ENCODE data around the gene HAUS6. TPM values are rescaled to one million over a fixed set of nuclear protein-coding genes. Genes with fewer than 3 reads are reported as not detected.
"Not testable (repeated sequence)": the region's sequence is repeated elsewhere in the genome, so short reads cannot be mapped to it uniquely, and the experiment has no call there.

The HAUS6 gene
- 10 to 100 TPM; 32.8 to 33.4 TPM for total RNA-seq

- DNase-seq (peak; percentile 94 to 95), ATAC-seq (replicated peaks in 1 of 2) (peak; percentile 98 to 99)
- peak within 1 kb of the TSS; percentile 96 to 97 for H3K4me3 Mint-ChIP-seq
- peaks cover 5 to 11% of the 10 kb centered on the region in 2 donors for H3K36me3 Mint-ChIP-seq (ENCODE audit: insufficient read depth in 2 of 2)
- H3K4me1 Mint-ChIP-seq (ENCODE audit: low read depth): peaks cover 46% of the 10 kb centered on the region
- H3K27me3 Mint-ChIP-seq (ENCODE audit: low read depth): no peaks in the 10 kb centered on the region
- H3K27ac Mint-ChIP-seq: peak within 1 kb of the TSS; percentile 97
- H3K9me3 Mint-ChIP-seq: no peaks in the 10 kb centered on the region
These were observed at the start of gene HAUS6 for GRCh38 chr9:19102631-19103345. Gene HAUS6, minus strand, starts transcription at chr9:19102904. Its CDS starts 253 bp downstream, at chr9:19102651.

GRCh38 chr9:19152160-19152498 is 49.4 kb upstream of the HAUS6 start:
- not testable (repeated sequence) for H3K27ac Mint-ChIP-seq; DNase-seq; H3K9me3 Mint-ChIP-seq; H3K36me3 Mint-ChIP-seq (ENCODE audit: insufficient read depth in 2 of 2); ATAC-seq (replicated peaks in 1 of 2); H3K27me3 Mint-ChIP-seq (ENCODE audit: low read depth); H3K4me3 Mint-ChIP-seq
- H3K4me1 Mint-ChIP-seq (ENCODE audit: low read depth): peaks cover 39% of the 10 kb centered on the region

GRCh38 chr9:19151425-19152159 is 48.9 kb upstream of the HAUS6 start:
- H3K4me3 Mint-ChIP-seq: no peak overlapping the region
- H3K36me3 Mint-ChIP-seq (ENCODE audit: insufficient read depth in 2 of 2): no peaks in the 10 kb centered on the region
- no peaks in the 10 kb centered on the region for H3K27me3 Mint-ChIP-seq (ENCODE audit: low read depth)
- DNase-seq (no peak), ATAC-seq (replicated peaks in 1 of 2) (no peak)
- no peaks in the 10 kb centered on the region for H3K9me3 Mint-ChIP-seq
- H3K4me1 Mint-ChIP-seq (ENCODE audit: low read depth): peaks cover 34% of the 10 kb centered on the region
- no peak overlapping the region for H3K27ac Mint-ChIP-seq

GRCh38 chr9:19149230-19149629 is 46.5 kb upstream of the HAUS6 start:
- Mint-ChIP-seq H3K4me1 (ENCODE audit: low read depth) (peaks cover 10% of the 10 kb centered on the region), H3K27me3 (ENCODE audit: low read depth) (no peaks in the 10 kb centered on the region), H3K4me3 (no peak overlapping the region), H3K36me3 (ENCODE audit: insufficient read depth in 2 of 2) (no peaks in the 10 kb centered on the region), H3K9me3 (no peaks in the 10 kb centered on the region), H3K27ac (no peak overlapping the region)
- DNase-seq (no peak), ATAC-seq (replicated peaks in 1 of 2) (no peak)

- DNase-seq (no peak), ATAC-seq (replicated peaks in 1 of 2) (no peak)
- Mint-ChIP-seq H3K4me3 (no peak overlapping the region), H3K9me3 (no peaks in the 10 kb centered on the region), H3K4me1 (ENCODE audit: low read depth) (no peaks in the 10 kb centered on the region), H3K36me3 (ENCODE audit: insufficient read depth in 2 of 2) (no peaks in the 10 kb centered on the region), H3K27ac (no peak overlapping the region), H3K27me3 (ENCODE audit: low read depth) (no peaks in the 10 kb centered on the region)
These were observed 45.5 kb upstream of the HAUS6 start for GRCh38 chr9:19148187-19148586.

- Mint-ChIP-seq H3K36me3 (ENCODE audit: insufficient read depth in 2 of 2) (no peaks in the 10 kb centered on the region), H3K9me3 (no peaks in the 10 kb centered on the region), H3K27ac (no peak overlapping the region), H3K4me1 (ENCODE audit: low read depth) (no peaks in the 10 kb centered on the region), H3K4me3 (no peak overlapping the region), H3K27me3 (ENCODE audit: low read depth) (no peaks in the 10 kb centered on the region)
- no peak for ATAC-seq (replicated peaks in 1 of 2)
- no peak for DNase-seq
These were observed 43.8 kb upstream of the HAUS6 start for GRCh38 chr9:19146441-19147024.

GRCh38 chr9:19145881-19146280 is 43.2 kb upstream of the HAUS6 start:
- no peaks in the 10 kb centered on the region for H3K27me3 Mint-ChIP-seq (ENCODE audit: low read depth)
- DNase-seq: no peak
- no peaks in the 10 kb centered on the region for H3K36me3 Mint-ChIP-seq (ENCODE audit: insufficient read depth in 2 of 2)
- H3K4me1 Mint-ChIP-seq (ENCODE audit: low read depth): no peaks in the 10 kb centered on the region
- no peaks in the 10 kb centered on the region for H3K9me3 Mint-ChIP-seq
- no peak overlapping the region for H3K27ac Mint-ChIP-seq
- H3K4me3 Mint-ChIP-seq: no peak overlapping the region
- no peak for ATAC-seq (replicated peaks in 1 of 2)

- ATAC-seq (replicated peaks in 1 of 2) (no peak), DNase-seq (no peak)
- Mint-ChIP-seq H3K27me3 (ENCODE audit: low read depth) (no peaks in the 10 kb centered on the region), H3K36me3 (ENCODE audit: insufficient read depth in 2 of 2) (no peaks in the 10 kb centered on the region), H3K27ac (no peak overlapping the region), H3K9me3 (no peaks in the 10 kb centered on the region), H3K4me1 (ENCODE audit: low read depth) (peaks cover 13% of the 10 kb centered on the region), H3K4me3 (no peak overlapping the region)
These were observed 37.6 kb upstream of the HAUS6 start for GRCh38 chr9:19140259-19140658.

- H3K36me3 Mint-ChIP-seq (ENCODE audit: insufficient read depth in 2 of 2): no peaks in the 10 kb centered on the region
- H3K27me3 Mint-ChIP-seq (ENCODE audit: low read depth): no peaks in the 10 kb centered on the region
- no peak overlapping the region for H3K27ac Mint-ChIP-seq
- H3K4me1 Mint-ChIP-seq (ENCODE audit: low read depth): peaks cover 23% of the 10 kb centered on the region
- no peak overlapping the region for H3K4me3 Mint-ChIP-seq
- DNase-seq: no peak
- ATAC-seq (replicated peaks in 1 of 2): no peak
- no peaks in the 10 kb centered on the region for H3K9me3 Mint-ChIP-seq
These were observed 35.4 kb upstream of the HAUS6 start for GRCh38 chr9:19138084-19138483.

- Mint-ChIP-seq H3K27me3 (ENCODE audit: low read depth) (no peaks in the 10 kb centered on the region), H3K4me1 (ENCODE audit: low read depth) (peaks cover 23% of the 10 kb centered on the region), H3K9me3 (no peaks in the 10 kb centered on the region), H3K27ac (no peak overlapping the region), H3K36me3 (ENCODE audit: insufficient read depth in 2 of 2) (no peaks in the 10 kb centered on the region), H3K4me3 (no peak overlapping the region)
- ATAC-seq (replicated peaks in 1 of 2) (no peak), DNase-seq (no peak)
These were observed 34.6 kb upstream of the HAUS6 start for GRCh38 chr9:19137282-19137681.

GRCh38 chr9:19136129-19136528 is 33.4 kb upstream of the HAUS6 start:
- Mint-ChIP-seq H3K27ac (no peak overlapping the region), H3K36me3 (ENCODE audit: insufficient read depth in 2 of 2) (no peaks in the 10 kb centered on the region), H3K4me1 (ENCODE audit: low read depth) (peaks cover 23% of the 10 kb centered on the region), H3K9me3 (no peaks in the 10 kb centered on the region), H3K4me3 (no peak overlapping the region), H3K27me3 (ENCODE audit: low read depth) (no peaks in the 10 kb centered on the region)
- ATAC-seq (replicated peaks in 1 of 2) (no peak), DNase-seq (no peak)

GRCh38 chr9:19133549-19134345 is 31.0 kb upstream of the HAUS6 start:
- no peaks in the 10 kb centered on the region for H3K9me3 Mint-ChIP-seq
- H3K4me3 Mint-ChIP-seq: peak overlapping the region in 1 of 2 donors; percentile 21
- no peaks in the 10 kb centered on the region for H3K27me3 Mint-ChIP-seq (ENCODE audit: low read depth)
- H3K36me3 Mint-ChIP-seq (ENCODE audit: insufficient read depth in 2 of 2): no peaks in the 10 kb centered on the region
- H3K4me1 Mint-ChIP-seq (ENCODE audit: low read depth): peaks cover 37% of the 10 kb centered on the region
- peak overlapping the region; percentile 28 for H3K27ac Mint-ChIP-seq
- ATAC-seq (replicated peaks in 1 of 2): peak; percentile 95
- DNase-seq: peak in 1 of 2 donors; percentile 32

GRCh38 chr9:19130436-19130835 is 27.7 kb upstream of the HAUS6 start:
- H3K4me3 Mint-ChIP-seq: no peak overlapping the region
- H3K36me3 Mint-ChIP-seq (ENCODE audit: insufficient read depth in 2 of 2): peaks cover 2 to 4% of the 10 kb centered on the region in 2 donors
- H3K27me3 Mint-ChIP-seq (ENCODE audit: low read depth): no peaks in the 10 kb centered on the region
- peaks cover 48% of the 10 kb centered on the region for H3K4me1 Mint-ChIP-seq (ENCODE audit: low read depth)
- H3K27ac Mint-ChIP-seq: peak overlapping the region; percentile 31
- DNase-seq (no peak), ATAC-seq (replicated peaks in 1 of 2) (no peak)
- H3K9me3 Mint-ChIP-seq: no peaks in the 10 kb centered on the region

All from activated T-cell treated with anti-CD3 and anti-CD28 coated beads, Interleukin-2, amount 50 U/mL, for 72 hours (primary cell).